ENCODE data around the gene GPR176. TPM values are rescaled to one million over a fixed set of nuclear protein-coding genes. Genes with fewer than 3 reads are reported as not detected.
A peak's percentile ranks its signal among the peaks of the same experiment; 100 is the strongest.

Gene GPR176
- total RNA-seq, 1 donor from 2014 or later, result 21.1 TPM

DNA sequence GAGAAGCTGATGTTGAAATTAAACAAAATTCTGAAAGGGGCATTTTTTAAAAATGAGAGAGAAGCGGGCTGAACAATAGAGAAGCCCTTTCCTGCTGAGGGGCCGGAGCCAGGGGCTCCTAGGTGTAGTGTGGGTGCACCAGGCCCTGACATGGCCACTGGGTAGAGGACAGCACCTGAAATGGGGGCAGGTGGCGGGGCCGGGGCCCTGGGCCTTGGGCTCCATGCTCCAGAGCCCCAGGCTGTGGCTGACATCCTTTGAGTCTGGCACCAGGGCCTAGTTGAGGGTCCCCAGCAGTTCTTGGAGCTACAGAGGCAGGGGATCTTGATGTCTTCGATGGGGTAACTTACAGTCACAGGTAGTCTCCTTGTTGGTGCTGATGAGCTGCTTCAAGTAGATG, 6.5 kb upstream of the GPR176 start:
- H3K9me3 Mint-ChIP-seq (ENCODE audit: unreplicated experiment), result no peaks in the 10 kb centered on the region
- no peak for DNase-seq (ENCODE audit: extremely low spot score, unreplicated experiment)
- TF ChIP-seq, protein P1, sequence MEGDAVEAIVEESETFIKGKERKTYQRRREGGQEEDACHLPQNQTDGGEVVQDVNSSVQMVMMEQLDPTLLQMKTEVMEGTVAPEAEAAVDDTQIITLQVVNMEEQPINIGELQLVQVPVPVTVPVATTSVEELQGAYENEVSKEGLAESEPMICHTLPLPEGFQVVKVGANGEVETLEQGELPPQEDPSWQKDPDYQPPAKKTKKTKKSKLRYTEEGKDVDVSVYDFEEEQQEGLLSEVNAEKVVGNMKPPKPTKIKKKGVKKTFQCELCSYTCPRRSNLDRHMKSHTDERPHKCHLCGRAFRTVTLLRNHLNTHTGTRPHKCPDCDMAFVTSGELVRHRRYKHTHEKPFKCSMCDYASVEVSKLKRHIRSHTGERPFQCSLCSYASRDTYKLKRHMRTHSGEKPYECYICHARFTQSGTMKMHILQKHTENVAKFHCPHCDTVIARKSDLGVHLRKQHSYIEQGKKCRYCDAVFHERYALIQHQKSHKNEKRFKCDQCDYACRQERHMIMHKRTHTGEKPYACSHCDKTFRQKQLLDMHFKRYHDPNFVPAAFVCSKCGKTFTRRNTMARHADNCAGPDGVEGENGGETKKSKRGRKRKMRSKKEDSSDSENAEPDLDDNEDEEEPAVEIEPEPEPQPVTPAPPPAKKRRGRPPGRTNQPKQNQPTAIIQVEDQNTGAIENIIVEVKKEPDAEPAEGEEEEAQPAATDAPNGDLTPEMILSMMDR (IDR thresholded peaks at IDR 0.05), result no peak
- H3K36me3 Mint-ChIP-seq (ENCODE audit: unreplicated experiment), result no peaks in the 10 kb centered on the region
- H3K27ac Mint-ChIP-seq (ENCODE audit: unreplicated experiment), result no peak overlapping the region
- H3K4me1 Mint-ChIP-seq (ENCODE audit: unreplicated experiment), result peaks cover 7% of the 10 kb centered on the region
- H3K27me3 Mint-ChIP-seq (ENCODE audit: unreplicated experiment), result no peaks in the 10 kb centered on the region
- H3K4me3 Mint-ChIP-seq (ENCODE audit: unreplicated experiment), result no peak overlapping the region

DNA sequence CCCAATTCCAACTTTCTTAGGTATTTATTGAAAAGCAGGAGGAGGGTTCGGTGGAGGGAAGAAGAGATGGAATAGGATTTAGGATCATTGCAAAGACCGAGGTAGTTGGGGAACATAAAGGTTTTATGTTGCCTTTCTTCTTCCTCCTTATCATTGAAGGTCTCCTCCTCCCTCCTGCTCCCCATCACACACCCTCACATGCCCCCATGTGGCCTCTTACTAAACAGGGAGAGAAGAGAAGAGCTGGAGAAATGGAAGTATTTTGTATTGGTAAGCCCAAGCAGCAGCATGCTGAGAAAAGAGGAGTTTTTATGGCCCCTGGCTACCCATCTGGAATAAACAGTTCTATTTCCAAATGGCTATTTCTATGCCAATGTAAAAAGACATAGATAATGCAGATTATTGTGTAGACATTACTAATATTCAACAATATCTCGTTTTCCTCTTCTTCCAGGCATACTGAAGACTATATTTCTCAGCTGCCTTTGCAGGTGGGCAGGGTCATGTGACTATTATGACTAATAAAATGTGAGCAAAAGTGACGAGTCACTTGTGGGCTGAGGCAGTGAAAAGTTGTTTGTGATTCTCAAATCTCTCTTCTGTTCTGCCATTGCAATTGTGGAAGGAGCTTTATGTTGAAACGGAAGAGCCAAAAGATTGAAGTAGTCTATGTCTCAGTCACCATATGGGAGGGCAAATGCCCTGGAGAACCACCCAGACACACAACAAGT, 5.2 kb upstream of the GPR176 start:
- TF ChIP-seq, protein P1 (IDR thresholded peaks at IDR 0.05), result no peak
- H3K4me3 Mint-ChIP-seq (ENCODE audit: unreplicated experiment), result no peak overlapping the region
- no peaks in the 10 kb centered on the region for H3K36me3 Mint-ChIP-seq (ENCODE audit: unreplicated experiment)
- peak overlapping the region; percentile 11 for H3K27ac Mint-ChIP-seq (ENCODE audit: unreplicated experiment)
- peaks cover 13% of the 10 kb centered on the region for H3K4me1 Mint-ChIP-seq (ENCODE audit: unreplicated experiment)
- H3K27me3 Mint-ChIP-seq (ENCODE audit: unreplicated experiment), result no peaks in the 10 kb centered on the region
- H3K9me3 Mint-ChIP-seq (ENCODE audit: unreplicated experiment), result no peaks in the 10 kb centered on the region
- no peak for DNase-seq (ENCODE audit: extremely low spot score, unreplicated experiment)

DNA sequence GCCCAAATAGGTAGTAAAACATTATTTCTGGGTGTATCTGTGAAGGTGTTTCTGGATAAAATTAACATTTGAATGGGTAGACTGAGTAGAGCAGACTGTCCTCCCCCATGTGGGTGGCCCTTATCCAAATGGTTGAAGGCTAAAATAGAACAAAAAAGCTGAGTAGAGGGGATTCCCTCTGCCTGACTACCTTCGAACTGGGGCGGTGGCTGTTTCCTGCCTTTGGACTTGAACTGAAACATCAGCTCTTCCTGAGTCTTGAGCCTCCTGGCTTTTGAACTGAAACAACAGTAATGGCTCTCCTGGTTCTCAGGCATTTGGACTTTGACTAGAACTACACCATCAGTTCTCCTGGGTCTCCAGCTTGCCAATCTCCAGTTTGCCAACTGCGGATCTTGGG, 4.4 kb upstream of the GPR176 start:
- DNase-seq (ENCODE audit: extremely low spot score, unreplicated experiment), result no peak
- H3K36me3 Mint-ChIP-seq (ENCODE audit: unreplicated experiment), result no peaks in the 10 kb centered on the region
- H3K27me3 Mint-ChIP-seq (ENCODE audit: unreplicated experiment), result no peaks in the 10 kb centered on the region

DNA sequence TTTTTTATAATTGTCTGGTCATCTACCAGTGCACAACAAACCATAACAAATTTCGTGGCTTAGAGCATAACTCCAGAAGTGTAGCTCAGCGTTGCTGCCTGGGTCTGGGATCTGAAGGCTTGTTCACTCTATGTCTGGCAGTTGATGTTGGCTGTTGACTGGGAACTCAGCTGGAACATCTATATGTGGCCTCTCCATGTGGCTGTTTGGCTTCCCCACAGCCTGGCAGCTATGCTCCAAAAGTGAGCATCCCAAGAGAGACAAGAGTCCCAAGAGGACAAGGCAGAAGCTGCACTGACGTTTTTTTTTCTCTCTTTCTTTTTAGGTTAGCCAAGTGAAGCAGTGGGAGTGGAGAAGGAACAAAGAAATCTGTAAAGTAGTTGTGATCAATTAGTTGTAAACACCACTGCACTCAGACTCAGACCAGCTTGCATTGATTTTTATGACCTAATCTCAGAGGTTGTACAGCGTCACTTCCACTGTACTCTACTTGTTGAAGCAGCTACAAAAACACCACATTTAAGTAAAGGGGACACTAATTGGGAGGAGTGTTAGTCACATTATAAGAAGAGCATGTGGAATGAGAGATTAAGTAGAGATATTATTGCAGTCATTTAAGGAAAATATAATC, 2.5 kb upstream of the GPR176 start:
- H3K4me3 Mint-ChIP-seq (ENCODE audit: unreplicated experiment), result no peak overlapping the region
- H3K27me3 Mint-ChIP-seq (ENCODE audit: unreplicated experiment), result no peaks in the 10 kb centered on the region
- TF ChIP-seq, protein P1 (IDR thresholded peaks at IDR 0.05), result no peak
- no peaks in the 10 kb centered on the region for H3K36me3 Mint-ChIP-seq (ENCODE audit: unreplicated experiment)
- peaks cover 26% of the 10 kb centered on the region for H3K4me1 Mint-ChIP-seq (ENCODE audit: unreplicated experiment)
- DNase-seq (ENCODE audit: extremely low spot score, unreplicated experiment), result no peak
- no peaks in the 10 kb centered on the region for H3K9me3 Mint-ChIP-seq (ENCODE audit: unreplicated experiment)
- H3K27ac Mint-ChIP-seq (ENCODE audit: unreplicated experiment), result peak overlapping the region; percentile 16

More for the DNA sequence above, 4.4 kb upstream of the GPR176 start:
- TF ChIP-seq, protein P1 (IDR thresholded peaks at IDR 0.05), result no peak
- Mint-ChIP-seq H3K9me3 (ENCODE audit: unreplicated experiment) (no peaks in the 10 kb centered on the region), H3K4me1 (ENCODE audit: unreplicated experiment) (peaks cover 13% of the 10 kb centered on the region), H3K4me3 (ENCODE audit: unreplicated experiment) (no peak overlapping the region), H3K27ac (ENCODE audit: unreplicated experiment) (no peak overlapping the region)

DNA sequence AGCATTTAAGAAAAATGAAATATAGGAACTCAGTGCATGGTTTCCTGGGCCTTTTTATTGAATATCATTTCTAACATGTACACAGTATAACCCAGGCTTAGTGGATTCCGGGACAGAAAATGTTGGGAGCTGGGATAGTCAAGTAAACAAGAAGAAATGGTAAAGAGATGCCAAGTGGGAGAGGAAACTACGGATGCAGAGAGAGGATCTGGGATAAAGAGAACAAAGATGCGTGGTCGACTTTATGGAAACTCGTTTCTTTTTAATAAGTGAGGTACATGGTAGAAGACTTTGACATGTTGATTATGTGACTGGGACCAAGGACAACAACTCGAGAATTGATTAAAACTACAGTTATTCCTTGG, 1.2 kb upstream of the GPR176 start:
- H3K4me1 Mint-ChIP-seq (ENCODE audit: unreplicated experiment), result peaks cover 26% of the 10 kb centered on the region
- no peaks in the 10 kb centered on the region for H3K36me3 Mint-ChIP-seq (ENCODE audit: unreplicated experiment)
- H3K4me3 Mint-ChIP-seq (ENCODE audit: unreplicated experiment), result peak overlapping the region; percentile 81
- DNase-seq (ENCODE audit: extremely low spot score, unreplicated experiment), result no peak
- TF ChIP-seq, protein P1 (IDR thresholded peaks at IDR 0.05), result no peak
- H3K9me3 Mint-ChIP-seq (ENCODE audit: unreplicated experiment), result no peaks in the 10 kb centered on the region
- H3K27ac Mint-ChIP-seq (ENCODE audit: unreplicated experiment), result peak overlapping the region; percentile 95
- no peaks in the 10 kb centered on the region for H3K27me3 Mint-ChIP-seq (ENCODE audit: unreplicated experiment)
